ENCODE results near the gene NOCT. TPM values are rescaled to one million over a fixed set of nuclear protein-coding genes. Genes with fewer than 3 reads are reported as not detected.
A peak's percentile ranks its signal among the peaks of the same experiment; 100 is the strongest.

The NOCT gene
- total and polyA plus RNA-seq, 2 donors from 2014 or later = 4.3 to 4.7 TPM

DNA sequence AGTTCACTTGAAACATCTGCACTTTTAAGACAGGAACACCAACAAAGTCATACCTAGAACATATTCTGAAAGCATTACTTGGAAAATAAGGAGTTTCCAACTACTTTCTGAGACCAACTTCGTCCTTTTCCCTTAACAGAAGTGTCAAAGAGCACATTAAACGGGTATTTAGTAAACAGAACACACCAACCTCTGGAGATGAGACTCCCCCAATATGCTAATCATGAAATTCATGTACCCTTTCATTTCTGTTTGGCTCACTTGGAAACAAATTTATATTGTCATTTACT, 69.2 kb downstream of the NOCT start:
- intact Hi-C loops (cut with DNase I) = no loop called here
- TF ChIP-seq, protein P1, sequence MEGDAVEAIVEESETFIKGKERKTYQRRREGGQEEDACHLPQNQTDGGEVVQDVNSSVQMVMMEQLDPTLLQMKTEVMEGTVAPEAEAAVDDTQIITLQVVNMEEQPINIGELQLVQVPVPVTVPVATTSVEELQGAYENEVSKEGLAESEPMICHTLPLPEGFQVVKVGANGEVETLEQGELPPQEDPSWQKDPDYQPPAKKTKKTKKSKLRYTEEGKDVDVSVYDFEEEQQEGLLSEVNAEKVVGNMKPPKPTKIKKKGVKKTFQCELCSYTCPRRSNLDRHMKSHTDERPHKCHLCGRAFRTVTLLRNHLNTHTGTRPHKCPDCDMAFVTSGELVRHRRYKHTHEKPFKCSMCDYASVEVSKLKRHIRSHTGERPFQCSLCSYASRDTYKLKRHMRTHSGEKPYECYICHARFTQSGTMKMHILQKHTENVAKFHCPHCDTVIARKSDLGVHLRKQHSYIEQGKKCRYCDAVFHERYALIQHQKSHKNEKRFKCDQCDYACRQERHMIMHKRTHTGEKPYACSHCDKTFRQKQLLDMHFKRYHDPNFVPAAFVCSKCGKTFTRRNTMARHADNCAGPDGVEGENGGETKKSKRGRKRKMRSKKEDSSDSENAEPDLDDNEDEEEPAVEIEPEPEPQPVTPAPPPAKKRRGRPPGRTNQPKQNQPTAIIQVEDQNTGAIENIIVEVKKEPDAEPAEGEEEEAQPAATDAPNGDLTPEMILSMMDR (IDR thresholded peaks at IDR 0.05; ENCODE audit: borderline replicate concordance, extremely low read depth, insufficient read depth) = no peak
- peak overlapping the region; percentile 98 for H3K27ac ChIP-seq (ENCODE audit: low read depth in 2 of 2, low read length in 2 of 2)
- no peaks in the 10 kb centered on the region for H3K9me3 ChIP-seq (ENCODE audit: control insufficient read depth in 2 of 3, insufficient read depth in 1 of 3, low read length in 3 of 3)
- FAIRE-seq = no peak
- H3K4me3 ChIP-seq (ENCODE audit: low read length in 3 of 3) = peak overlapping the region; percentile 74 to 98 (median 93)
- peak overlapping the region; percentile 35 to 97 (median 91) for H3K9ac ChIP-seq (ENCODE audit: low read length in 3 of 3)
- H3K36me3 ChIP-seq (ENCODE audit: control insufficient read depth in 2 of 3, insufficient read depth in 3 of 3, low read length in 3 of 3) = no peaks in the 10 kb centered on the region
- no peak for DNase-seq
- H3K27me3 ChIP-seq (ENCODE audit: control insufficient read depth, insufficient read depth, low read length) = no peaks in the 10 kb centered on the region
- H3K4me1 ChIP-seq (ENCODE audit: control insufficient read depth in 2 of 3, insufficient read depth in 2 of 3, low read depth in 1 of 3, low read length in 3 of 3) = peaks cover 0 to 20% (median 7%) of the 10 kb centered on the region in 3 donors

DNA sequence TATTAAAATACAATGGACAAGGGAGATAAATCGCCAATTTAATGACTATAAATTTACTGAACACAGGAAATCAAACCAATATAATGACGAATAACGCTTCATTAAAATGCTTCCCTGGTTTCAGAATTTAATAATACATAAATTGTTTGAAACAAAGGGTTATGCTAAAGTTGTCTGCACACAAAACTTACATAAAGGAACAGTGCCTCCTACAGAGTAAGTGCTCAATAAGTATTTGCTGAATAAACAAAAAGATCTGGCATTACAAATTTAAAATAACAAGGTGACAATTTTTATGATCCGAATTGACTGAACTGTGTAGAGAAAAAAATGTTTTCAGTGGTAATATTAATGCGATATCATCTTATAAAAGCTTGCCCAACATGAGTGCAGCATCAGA, 69.6 kb downstream of the NOCT start:
- peaks cover 0 to 20% (median 7%) of the 10 kb centered on the region in 3 donors for H3K4me1 ChIP-seq (ENCODE audit: control insufficient read depth in 2 of 3, insufficient read depth in 2 of 3, low read depth in 1 of 3, low read length in 3 of 3)
- H3K9ac ChIP-seq (ENCODE audit: low read length in 3 of 3) = peak overlapping the region; percentile 35 to 97 (median 91)
- FAIRE-seq (peak; percentile 17), DNase-seq (peak in 2 of 5 donors; percentile 24 to 32)
- H3K4me3 ChIP-seq (ENCODE audit: low read length in 3 of 3) = peak overlapping the region; percentile 74 to 98 (median 93)
- peak overlapping the region in 1 of 2 donors; percentile 98 for H3K27ac ChIP-seq (ENCODE audit: low read depth in 2 of 2, low read length in 2 of 2)
- TF ChIP-seq, protein P1 (IDR thresholded peaks at IDR 0.05; ENCODE audit: borderline replicate concordance, extremely low read depth, insufficient read depth) = no peak
- H3K9me3 ChIP-seq (ENCODE audit: control insufficient read depth in 2 of 3, insufficient read depth in 1 of 3, low read length in 3 of 3) = no peaks in the 10 kb centered on the region
- H3K27me3 ChIP-seq (ENCODE audit: control insufficient read depth, insufficient read depth, low read length) = no peaks in the 10 kb centered on the region
- no peaks in the 10 kb centered on the region for H3K36me3 ChIP-seq (ENCODE audit: control insufficient read depth in 2 of 3, insufficient read depth in 3 of 3, low read length in 3 of 3)
- intact Hi-C loops (cut with DNase I) = no loop called here

DNA sequence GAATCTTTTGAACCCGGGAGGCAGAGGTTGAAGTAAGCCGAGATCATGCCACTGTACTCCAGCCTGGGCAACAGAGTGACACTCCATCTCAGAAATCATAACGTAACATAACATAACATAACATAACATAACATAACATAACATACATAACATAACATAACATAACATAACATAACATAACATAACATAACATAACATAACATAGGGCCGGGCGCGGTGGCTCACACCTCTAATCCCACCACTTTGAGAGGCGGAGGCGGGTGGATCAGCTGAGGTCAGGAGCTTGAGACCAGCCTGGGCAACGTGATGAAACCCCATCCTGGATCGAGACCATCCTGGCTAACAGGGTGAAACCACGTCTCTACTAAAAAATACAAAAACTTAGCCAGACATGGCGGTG, 76.7 kb downstream of the NOCT start:
- H3K9me3 ChIP-seq (ENCODE audit: control insufficient read depth in 2 of 3, insufficient read depth in 1 of 3, low read length in 3 of 3) = no peaks in the 10 kb centered on the region
- H3K27ac ChIP-seq (ENCODE audit: low read depth in 2 of 2, low read length in 2 of 2) = no peak overlapping the region
- no peak overlapping the region for H3K9ac ChIP-seq (ENCODE audit: low read length in 3 of 3)
- H3K4me3 ChIP-seq (ENCODE audit: low read length in 3 of 3) = no peak overlapping the region
- DNase-seq = no peak
- H3K4me1 ChIP-seq (ENCODE audit: control insufficient read depth in 2 of 3, insufficient read depth in 2 of 3, low read depth in 1 of 3, low read length in 3 of 3) = no peaks in the 10 kb centered on the region
- FAIRE-seq = no peak
- no peaks in the 10 kb centered on the region for H3K36me3 ChIP-seq (ENCODE audit: control insufficient read depth in 2 of 3, insufficient read depth in 3 of 3, low read length in 3 of 3)
- TF ChIP-seq, protein P1 (IDR thresholded peaks at IDR 0.05; ENCODE audit: borderline replicate concordance, extremely low read depth, insufficient read depth) = no peak
- intact Hi-C loops (cut with DNase I) = loop anchor here (10.0 kb wide), 1 partner anchor 203 kb away; no protein-coding TSS in a partner anchor
- H3K27me3 ChIP-seq (ENCODE audit: control insufficient read depth, insufficient read depth, low read length) = no peaks in the 10 kb centered on the region

Other genes starting within 250 kb of the NOCT start
- gene ELF2, start 161.4 kb downstream of the NOCT start, total RNA-seq = 58.5 TPM
- 12.8 TPM for gene ELF2, start 161.4 kb downstream of the NOCT start, polyA plus RNA-seq (ENCODE audit: insufficient read depth, low read depth, low replicate concordance)

Data from kidney (tissue), 14 donors.